Stimulated activated naive CD8-positive, alpha-beta T cell treated with anti-CD3 and anti-CD28 coated beads, Interleukin-15, amount 100 ng/mL, for 72 hours (primary cell): Measurements from ENCODE around the gene TCF12.
"Not testable (repeated sequence)": the region's sequence is repeated elsewhere in the genome, so short reads cannot be mapped to it uniquely, and the experiment has no call there.

Experiments used
- ATAC-seq: fragments of 150-1000 bp; cut with Tn5 transposase; 2 replicates; pipeline ENCODE4 v1.10.0; 2021; ENCODE audit warnings: mild to moderate bottlenecking, moderate library complexity
- DNase-seq, 2 donors: peaks; one replicate each; pipeline ENCODE4 v3.0.0; 2021 to 2022
- H3K27ac Mint-ChIP-seq, 2 donors: one replicate each; pipeline ENCODE4 v1.8.0; 2022; ENCODE audit warnings: mild to moderate bottlenecking in 2 of 2, mixed read lengths in 2 of 2, moderate library complexity in 2 of 2
- H3K27me3 Mint-ChIP-seq: one replicate; pipeline ENCODE4 v1.8.0; 2022; ENCODE audit warnings: mixed read lengths
- H3K4me1 Mint-ChIP-seq: one replicate; pipeline ENCODE4 v1.8.0; 2022; ENCODE audit warnings: mild to moderate bottlenecking, mixed read lengths
- H3K4me3 Mint-ChIP-seq, 2 donors: one replicate each; pipeline ENCODE4 v1.8.0; 2022; ENCODE audit warnings: mild to moderate bottlenecking in 2 of 2, mixed read lengths in 2 of 2, moderate library complexity in 1 of 2
- H3K9me3 Mint-ChIP-seq, 2 donors: one replicate each; pipeline ENCODE4 v1.8.0; 2022; ENCODE audit warnings: mixed read lengths in 2 of 2

Gene TCF12

DNA sequence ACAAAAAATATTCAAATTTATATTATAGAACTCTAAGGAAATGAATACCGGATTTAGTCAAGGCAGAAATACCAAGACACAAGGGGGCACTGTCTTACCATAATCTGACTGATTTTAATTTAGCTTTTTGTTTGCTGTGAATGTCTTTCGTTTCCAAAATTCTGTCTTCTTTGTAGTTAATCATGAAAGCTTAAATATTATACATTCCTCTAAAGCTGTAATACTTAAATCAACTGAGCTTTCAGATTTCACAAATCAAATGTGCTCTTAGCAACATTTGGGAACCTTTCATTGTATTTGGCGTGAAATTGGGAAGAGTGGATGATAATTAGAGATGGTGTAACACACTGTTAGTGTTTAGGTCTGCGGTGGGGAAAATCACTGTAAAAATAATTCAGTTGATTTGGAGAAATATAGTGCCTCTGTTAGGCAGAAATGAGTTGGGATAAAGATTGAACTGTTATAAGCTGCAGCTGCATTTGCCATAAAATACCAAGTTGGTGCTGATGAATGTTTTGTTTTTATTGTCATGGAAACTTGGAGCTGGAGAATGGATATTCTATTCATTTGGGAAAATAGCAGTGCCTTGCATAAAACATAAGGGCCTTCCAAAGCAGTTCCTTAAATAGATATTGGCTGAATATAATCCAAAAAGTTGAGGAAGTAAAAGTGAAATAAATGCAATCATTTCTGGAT lies 228.2 kb downstream of the TCF12 start:
- Mint-ChIP-seq H3K4me1 (peaks cover 5% of the 10 kb centered on the region), H3K4me3 (no peak overlapping the region), H3K27me3 (no peaks in the 10 kb centered on the region), H3K9me3 (peaks cover 4 to 8% of the 10 kb centered on the region in 2 donors), H3K27ac (no peak overlapping the region)
- DNase-seq (no peak), ATAC-seq (no peak)

DNA sequence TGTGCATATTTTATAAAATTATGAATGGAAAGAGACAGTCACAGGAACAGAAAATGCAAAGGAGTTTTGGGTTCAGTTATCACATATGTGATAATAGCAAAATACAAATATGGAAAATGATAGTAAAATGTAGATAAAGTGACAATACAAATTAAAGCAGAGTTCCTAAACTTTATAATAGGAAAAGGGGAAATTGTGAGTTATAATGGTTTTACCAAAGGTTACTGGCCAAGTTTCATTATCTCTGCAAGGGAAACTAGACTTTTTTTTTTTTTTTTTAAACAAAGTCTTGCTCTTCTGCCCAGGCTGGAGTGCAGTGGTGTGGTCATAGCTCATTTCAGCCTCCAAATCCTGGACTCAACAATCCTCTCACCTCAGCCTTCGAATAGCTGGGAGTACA lies 229.2 kb downstream of the TCF12 start:
- Mint-ChIP-seq H3K27ac (peak overlapping the region in 1 of 2 donors; percentile 74), H3K4me1 (peaks cover 8% of the 10 kb centered on the region), H3K4me3 (no peak overlapping the region), H3K27me3 (no peaks in the 10 kb centered on the region), H3K9me3 (peaks cover 11 to 16% of the 10 kb centered on the region in 2 donors)
- ATAC-seq (no peak), DNase-seq (no peak)

DNA sequence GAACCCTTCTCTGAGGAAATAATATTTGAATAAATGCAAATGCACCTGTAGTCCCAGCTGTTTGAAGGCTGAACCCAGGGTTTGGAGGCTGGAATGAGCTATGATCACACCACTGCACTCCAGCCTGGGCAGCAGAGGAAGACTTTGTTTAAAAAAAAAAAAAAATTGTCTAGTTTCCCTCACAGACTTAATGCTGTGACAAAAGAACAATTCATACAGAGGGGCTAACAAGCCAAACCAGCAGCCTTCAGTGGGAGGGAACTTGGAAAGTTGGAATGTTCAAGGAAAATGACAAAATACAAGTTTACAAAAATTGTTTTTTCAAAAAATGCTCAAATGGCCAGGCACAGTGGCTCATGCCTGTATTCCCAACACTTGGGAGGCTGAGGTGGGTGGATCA lies 229.8 kb downstream of the TCF12 start:
- no peak for DNase-seq
- H3K4me3 Mint-ChIP-seq: no peak overlapping the region
- H3K27ac Mint-ChIP-seq: no peak overlapping the region
- H3K4me1 Mint-ChIP-seq: peaks cover 14% of the 10 kb centered on the region
- ATAC-seq: no peak
- H3K27me3 Mint-ChIP-seq: no peaks in the 10 kb centered on the region
- H3K9me3 Mint-ChIP-seq: peaks cover 14 to 23% of the 10 kb centered on the region in 2 donors

DNA sequence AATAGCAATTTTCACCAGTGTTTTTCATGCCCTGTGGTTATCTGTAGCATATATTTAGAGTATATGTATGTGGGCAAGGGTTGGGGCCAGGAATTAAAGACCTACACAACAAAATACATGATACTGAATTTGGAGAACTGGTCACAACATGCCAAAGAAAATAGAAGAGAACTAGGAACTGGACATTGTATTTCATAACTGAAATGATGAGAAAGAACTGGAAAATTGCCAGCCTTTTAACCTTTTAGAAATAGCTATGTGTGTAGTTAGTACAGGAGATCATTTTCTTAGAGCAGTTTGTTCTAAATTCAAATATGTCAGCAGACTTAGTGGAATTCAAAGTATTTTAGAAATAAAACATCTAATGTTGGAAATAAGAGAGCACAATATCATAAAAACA lies 230.8 kb downstream of the TCF12 start:
- no peak for DNase-seq
- no peak for ATAC-seq
- H3K27ac Mint-ChIP-seq: no peak overlapping the region
- peaks cover 19 to 27% of the 10 kb centered on the region in 2 donors for H3K9me3 Mint-ChIP-seq
- H3K4me1 Mint-ChIP-seq: peaks cover 20% of the 10 kb centered on the region
- H3K27me3 Mint-ChIP-seq: no peaks in the 10 kb centered on the region
- no peak overlapping the region for H3K4me3 Mint-ChIP-seq

DNA sequence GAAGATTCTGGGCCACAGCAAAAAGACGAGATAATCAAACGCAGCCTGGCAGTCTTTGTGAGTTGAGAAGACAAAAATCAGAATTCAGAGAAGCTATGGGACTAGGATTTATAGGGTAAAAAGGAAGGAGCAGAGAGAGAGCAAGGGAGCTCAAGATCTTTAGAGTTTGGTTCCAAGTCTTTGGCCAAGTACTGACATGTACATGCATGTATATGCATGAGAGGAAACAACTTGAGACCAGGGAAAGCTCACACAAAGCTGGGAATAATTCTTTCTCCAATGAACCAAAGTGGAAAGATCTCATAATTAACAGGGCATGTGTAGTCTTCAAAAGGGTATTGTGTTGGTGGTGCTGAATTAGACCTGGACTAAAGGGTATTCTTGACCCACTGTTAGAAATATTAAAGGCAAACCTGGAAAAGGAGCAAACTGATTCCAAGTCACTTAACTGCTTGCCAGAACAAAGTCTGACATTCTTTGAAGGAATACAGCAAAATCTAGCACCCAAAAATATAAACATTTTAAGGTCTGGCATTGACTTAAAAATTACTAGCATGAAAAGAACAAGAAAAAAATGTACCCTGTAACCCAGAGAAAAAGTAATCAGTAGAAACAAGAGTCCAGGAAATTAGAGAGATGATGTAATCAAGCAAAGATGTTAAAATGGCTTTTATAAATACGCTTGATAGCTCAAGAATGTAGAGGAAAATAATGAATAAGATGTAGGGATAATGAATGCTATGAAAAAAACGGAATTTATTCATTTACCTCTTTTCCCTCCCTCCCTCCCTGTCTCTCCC lies 231.8 kb downstream of the TCF12 start:
- Mint-ChIP-seq H3K27me3 (no peaks in the 10 kb centered on the region), H3K4me3 (no peak overlapping the region), H3K27ac (no peak overlapping the region), H3K9me3 (peaks cover 19 to 27% of the 10 kb centered on the region in 2 donors), H3K4me1 (peaks cover 20% of the 10 kb centered on the region)
- no peak for ATAC-seq
- no peak for DNase-seq

- peaks cover 19 to 27% of the 10 kb centered on the region in 2 donors for H3K9me3 Mint-ChIP-seq
- H3K27me3 Mint-ChIP-seq, DNase-seq, ATAC-seq, H3K4me3 Mint-ChIP-seq: not testable (repeated sequence)
- H3K4me1 Mint-ChIP-seq: peaks cover 20% of the 10 kb centered on the region
- peak overlapping the region in 1 of 2 donors; percentile 12 for H3K27ac Mint-ChIP-seq
These were observed 232.4 kb downstream of the TCF12 start for GRCh38 chr15:57150866-57151203.

DNA sequence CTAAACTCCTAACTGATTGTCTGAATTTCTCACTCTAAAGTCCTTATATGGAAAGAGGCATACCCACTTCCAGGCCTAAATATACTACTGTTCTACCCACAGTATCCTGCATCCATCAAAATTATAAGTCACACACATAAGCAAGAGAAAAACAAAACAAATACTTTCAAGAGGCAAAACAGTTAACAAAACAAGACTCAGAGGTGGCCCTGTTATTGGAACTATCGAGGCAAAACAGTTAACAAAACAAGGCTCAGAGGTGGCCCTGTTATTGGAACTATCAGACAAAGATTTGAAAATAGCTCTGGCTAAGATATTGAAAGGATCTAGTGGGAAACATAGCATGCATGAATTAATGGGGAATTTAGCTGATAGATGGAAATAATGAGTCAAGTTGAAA lies 233.7 kb downstream of the TCF12 start:
- H3K27ac Mint-ChIP-seq: peak overlapping the region; percentile 35 to 72

GRCh38 chr15:57152666-57153539 lies 234.5 kb downstream of the TCF12 start:
- H3K4me3 Mint-ChIP-seq: peak overlapping the region in 1 of 2 donors; percentile 58
- peak; percentile 77 for ATAC-seq

More for the DNA sequence above, 233.7 kb downstream of the TCF12 start:
- ATAC-seq: no peak
- H3K4me1 Mint-ChIP-seq: peaks cover 15% of the 10 kb centered on the region
- no peak for DNase-seq
- peaks cover 19 to 27% of the 10 kb centered on the region in 2 donors for H3K9me3 Mint-ChIP-seq
- no peaks in the 10 kb centered on the region for H3K27me3 Mint-ChIP-seq
- no peak overlapping the region for H3K4me3 Mint-ChIP-seq

DNA sequence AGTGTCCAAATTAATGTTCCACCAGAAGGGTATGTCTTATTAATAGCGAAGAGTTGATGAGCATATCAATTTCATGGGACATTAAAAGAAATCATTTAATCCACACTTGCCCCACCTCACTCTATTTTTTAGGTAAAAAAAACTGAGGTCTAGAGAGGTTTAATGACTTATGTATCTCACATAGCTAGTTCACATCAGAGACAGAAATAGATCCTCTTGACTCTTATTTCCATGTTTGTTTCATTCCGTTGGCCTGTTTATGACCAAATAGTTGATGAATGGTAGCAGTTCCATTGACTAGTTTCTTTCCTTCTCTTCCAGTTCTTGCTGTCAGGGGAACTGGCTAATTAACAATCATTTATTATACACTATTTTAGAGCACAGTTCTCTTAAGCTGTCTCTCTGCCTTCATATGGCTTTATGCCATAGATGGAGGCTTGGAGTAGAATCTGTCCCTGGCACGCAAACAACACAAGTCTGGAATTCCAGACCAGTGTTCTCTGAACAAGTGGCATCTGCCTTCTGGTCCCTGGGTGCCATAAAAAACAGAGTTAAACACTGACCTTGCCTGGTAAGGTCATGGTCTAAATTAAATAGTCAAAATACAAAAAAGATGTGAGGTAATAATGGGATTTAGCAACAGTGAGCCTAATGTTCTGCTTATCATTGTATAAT lies 237.9 kb downstream of the TCF12 start:
- peaks cover 14 to 19% of the 10 kb centered on the region in 2 donors for H3K9me3 Mint-ChIP-seq
- no peak overlapping the region for H3K4me3 Mint-ChIP-seq
- ATAC-seq (no peak), DNase-seq (no peak)
- peak overlapping the region in 1 of 2 donors; percentile 64 for H3K27ac Mint-ChIP-seq
- no peaks in the 10 kb centered on the region for H3K27me3 Mint-ChIP-seq
- peaks cover 15% of the 10 kb centered on the region for H3K4me1 Mint-ChIP-seq

More at GRCh38 chr15:57152666-57153539, 234.5 kb downstream of the TCF12 start:
- H3K27ac Mint-ChIP-seq: peak overlapping the region in 1 of 2 donors; percentile 64
- H3K27me3 Mint-ChIP-seq: no peaks in the 10 kb centered on the region
- H3K4me1 Mint-ChIP-seq: peaks cover 15% of the 10 kb centered on the region
- H3K9me3 Mint-ChIP-seq: peaks cover 19 to 27% of the 10 kb centered on the region in 2 donors
- no peak for DNase-seq

DNA sequence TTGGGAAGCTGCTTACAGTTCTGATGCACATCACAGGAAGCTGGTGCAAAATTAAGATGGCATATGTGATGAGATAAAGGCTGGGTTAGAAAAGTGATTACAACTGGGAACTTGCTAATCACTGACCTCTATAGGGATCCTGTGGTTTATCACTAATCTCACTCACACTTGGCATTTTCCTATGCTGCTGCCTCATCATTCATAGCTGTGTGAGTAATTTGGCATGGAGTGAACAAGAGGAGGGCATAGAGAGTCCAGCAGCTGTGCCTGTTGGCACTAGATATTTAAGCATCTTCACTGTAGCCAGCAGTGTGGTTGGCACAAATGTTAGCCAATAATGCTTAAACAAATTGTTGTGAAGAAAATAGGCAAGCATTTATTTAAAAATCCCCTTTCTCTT lies 240.1 kb downstream of the TCF12 start:
- no peak for DNase-seq
- no peak for ATAC-seq
- H3K27me3 Mint-ChIP-seq: no peaks in the 10 kb centered on the region
- H3K4me1 Mint-ChIP-seq: peaks cover 3% of the 10 kb centered on the region
- H3K9me3 Mint-ChIP-seq: peaks cover 1 to 2% of the 10 kb centered on the region in 2 donors
- no peak overlapping the region for H3K27ac Mint-ChIP-seq
- no peak overlapping the region for H3K4me3 Mint-ChIP-seq

DNA sequence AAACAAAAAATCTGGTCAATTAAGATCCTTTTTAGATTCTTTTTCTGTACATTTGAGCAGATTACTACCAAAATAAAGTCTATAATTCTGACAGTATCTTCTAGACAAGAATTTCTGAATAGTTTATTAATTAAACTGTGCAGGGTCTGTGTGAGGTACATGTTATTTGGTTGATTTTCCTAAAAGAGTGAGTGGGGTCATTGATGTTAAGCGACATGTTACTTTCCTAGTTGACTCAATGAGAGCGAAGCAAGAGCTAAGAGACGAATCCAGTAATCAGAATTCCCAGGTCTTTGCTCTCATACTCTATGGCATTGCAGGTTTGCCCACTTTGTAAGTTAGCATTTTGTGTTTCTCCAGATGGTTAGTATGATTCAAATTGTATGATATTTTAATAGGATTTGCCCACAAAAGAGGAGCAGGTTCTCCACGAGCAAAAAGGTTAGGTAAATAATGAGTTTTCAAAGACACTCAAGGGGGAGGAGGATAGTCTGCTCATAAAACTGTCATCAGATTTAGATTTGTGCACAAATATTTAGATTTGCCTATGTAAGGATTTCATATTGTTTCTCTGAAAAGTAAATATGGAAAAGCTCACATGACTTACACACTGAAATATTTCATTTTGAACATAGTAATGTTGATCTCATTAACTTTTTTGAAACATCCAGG lies 240.7 kb downstream of the TCF12 start:
- ATAC-seq (no peak), DNase-seq (no peak)
- Mint-ChIP-seq H3K27ac (no peak overlapping the region), H3K4me3 (no peak overlapping the region), H3K4me1 (no peaks in the 10 kb centered on the region), H3K27me3 (no peaks in the 10 kb centered on the region), H3K9me3 (no peaks in the 10 kb centered on the region)

- DNase-seq (no peak), ATAC-seq (no peak)
- H3K27me3 Mint-ChIP-seq: no peaks in the 10 kb centered on the region
- no peak overlapping the region for H3K27ac Mint-ChIP-seq
- no peaks in the 10 kb centered on the region for H3K9me3 Mint-ChIP-seq
- H3K4me3 Mint-ChIP-seq: no peak overlapping the region
- no peaks in the 10 kb centered on the region for H3K4me1 Mint-ChIP-seq
These were observed 241.3 kb downstream of the TCF12 start for GRCh38 chr15:57159767-57160166.

DNA sequence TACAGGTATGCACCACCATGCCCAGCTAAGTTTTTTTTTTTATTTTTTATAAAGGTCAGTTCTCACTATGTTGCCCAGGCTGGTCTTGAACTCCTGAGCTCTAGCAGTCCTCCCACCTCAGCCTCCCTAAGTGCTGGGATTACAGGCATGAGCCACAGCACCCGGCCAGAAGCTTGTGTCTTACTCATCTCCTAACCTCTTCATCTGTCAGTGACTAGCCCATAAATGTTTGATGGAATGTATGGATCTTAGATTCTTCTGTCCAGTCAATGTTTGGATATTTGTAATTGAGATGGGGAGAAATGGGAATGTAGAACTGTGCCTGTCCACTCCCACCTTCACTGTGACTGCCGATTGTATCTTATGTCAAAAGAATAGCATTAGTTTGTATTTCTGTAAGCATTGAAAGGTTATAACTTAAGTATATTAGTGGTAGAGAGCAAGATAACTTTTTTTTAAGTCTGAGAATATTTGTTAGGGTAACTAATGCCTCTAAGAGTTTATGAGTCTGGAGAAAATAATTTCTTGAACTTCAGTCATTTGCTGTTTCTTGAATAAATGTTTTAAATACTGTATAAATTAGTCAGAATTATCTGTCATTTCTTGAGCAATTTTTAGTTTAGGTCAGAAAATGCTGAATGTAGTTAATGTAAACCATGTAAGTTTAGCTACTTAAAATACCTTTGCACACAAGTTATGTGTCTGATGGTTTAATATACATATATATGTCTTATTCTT lies 242.5 kb downstream of the TCF12 start:
- Mint-ChIP-seq H3K27me3 (no peaks in the 10 kb centered on the region), H3K9me3 (no peaks in the 10 kb centered on the region), H3K4me3 (no peak overlapping the region), H3K4me1 (peaks cover 6% of the 10 kb centered on the region), H3K27ac (no peak overlapping the region)
- no peak for DNase-seq
- ATAC-seq: no peak

DNA sequence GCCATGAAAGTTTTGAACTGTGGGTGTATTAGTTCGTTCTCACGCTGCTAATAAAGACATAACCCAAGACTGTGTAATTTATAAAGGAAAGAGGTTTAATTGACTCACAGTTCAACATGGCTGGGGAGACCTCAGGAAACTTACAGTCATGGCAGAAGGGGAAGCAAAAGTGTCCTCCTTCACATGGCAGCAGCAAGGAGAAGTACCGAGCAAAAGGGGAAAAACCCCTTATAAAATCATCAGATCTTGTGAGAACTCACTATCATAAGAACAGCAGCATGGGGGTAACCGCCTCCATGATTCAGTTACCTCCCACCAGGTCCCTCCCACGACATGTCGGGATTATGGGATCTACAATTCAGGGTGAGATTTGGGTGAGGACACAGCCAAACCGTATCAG lies 245.8 kb downstream of the TCF12 start:
- H3K27ac Mint-ChIP-seq, H3K4me3 Mint-ChIP-seq, DNase-seq, H3K4me1 Mint-ChIP-seq, H3K27me3 Mint-ChIP-seq, H3K9me3 Mint-ChIP-seq, ATAC-seq: not testable (repeated sequence)
